ENCODE measurements around the gene PGAM2. TPM values are rescaled to one million over a fixed set of nuclear protein-coding genes. Genes with fewer than 3 reads are reported as not detected.
A peak's percentile ranks its signal among the peaks of the same experiment; 100 is the strongest.
"Not testable (repeated sequence)": the region's sequence is repeated elsewhere in the genome, so short reads cannot be mapped to it uniquely, and the experiment has no call there.

The PGAM2 gene
- total and polyA plus RNA-seq, 2 of the 13 experiments (the other 11 are each of a cell fraction or from before 2014, with no cell fraction given) = 0.22 TPM; not detected in 1

- TF ChIP-seq HIC2 (CRISPR knock-in tag; IDR thresholded peaks at IDR 0.05; ENCODE audit: low read depth) (peak; percentile 61; the same call in 1 of the 2 replicates), FOXK1 (CRISPR knock-in tag; IDR thresholded peaks at IDR 0.05; ENCODE audit: borderline replicate concordance, low read depth) (peak; percentile 77; the same call in 1 of the 2 replicates), FOXP1 (IDR thresholded peaks at IDR 0.05) (peak; percentile 93), FOXP1 (CRISPR knock-in tag; IDR thresholded peaks at IDR 0.05) (peak; percentile 89), CREM (IDR thresholded peaks at IDR 0.05) (0 out of 2 replicates have a peak, but pooled peaks have one; percentile 26), PAXIP1 (CRISPR knock-in tag; conservative IDR thresholded peaks at IDR 0.05) (peak; percentile 82), HDAC2 (CRISPR knock-in tag; IDR thresholded peaks at IDR 0.05) (peak; percentile 39; the same call in 1 of the 2 replicates), NR2F1 (CRISPR knock-in tag; IDR thresholded peaks at IDR 0.05) (peak in 1 of 2 experiments; percentile 42; a peak in 1 of 4 replicates)
- TF ChIP-seq CREM (CRISPR knock-in tag; IDR thresholded peaks at IDR 0.05) = not testable (repeated sequence)
These were observed 26.3 kb downstream of the PGAM2 start (continued) for GRCh38 chr7:44038961-44039558.

GRCh38 chr7:44038553-44038952 is 26.8 kb downstream of the PGAM2 start:
- H3K9me3 ChIP-seq (ENCODE audit: low read length); ATAC-seq; H2AFZ ChIP-seq (ENCODE audit: low read length); DNase-seq (ENCODE audit: low spot score); BruUV-seq (replicated peaks); H3K27me3 ChIP-seq (ENCODE audit: control insufficient read depth in 1 of 2, insufficient read depth in 2 of 2, low read length in 2 of 2); H3K9ac ChIP-seq (ENCODE audit: insufficient read depth, low read depth, low read length); H3K27ac ChIP-seq (ENCODE audit: extremely low read length, insufficient read depth, low read length); intact Hi-C loops (cut with micrococcal nuclease; ENCODE audit: unreplicated experiment); H3K79me2 ChIP-seq (ENCODE audit: insufficient read depth, low read length); H3K4me3 ChIP-seq (replicated peaks in 1 of 3; ENCODE audit: insufficient read depth in 1 of 3, low read depth in 2 of 3, low read length in 3 of 3); H3K4me2 ChIP-seq (ENCODE audit: low read depth, low read length); H3K36me3 ChIP-seq (replicated peaks in 1 of 2; ENCODE audit: control insufficient read depth in 1 of 2, insufficient read depth in 2 of 2, low read length in 2 of 2); in situ Hi-C loops (cut with HindIII; ENCODE audit: extremely low pct_ligation_motif_present, low pct_unique_long_range_greater_than_20kb); FAIRE-seq; CTCF ChIA-PET (ENCODE audit: low intra/inter-chr PET ratio, low total read pairs); H4K20me1 ChIP-seq (ENCODE audit: insufficient read depth, low read length): not testable (repeated sequence)
- peaks cover 27% of the 10 kb centered on the region for H3K4me1 ChIP-seq (ENCODE audit: insufficient read depth, low read length)
- 0% methylated on average over 1 of the region's 12 CpGs for WGBS (ENCODE audit: low lambda C conversion rate)
- POLR2A ChIA-PET = interaction anchor here (0.6 to 0.9 kb wide), 3 partner anchors 17 to 24 kb away, joined by 3 to 4 read pairs (median 3); no protein-coding TSS in a partner anchor

- DNase-seq (ENCODE audit: low spot score); H3K79me2 ChIP-seq (ENCODE audit: insufficient read depth, low read length); intact Hi-C loops (cut with micrococcal nuclease; ENCODE audit: unreplicated experiment); in situ Hi-C loops (cut with HindIII; ENCODE audit: extremely low pct_ligation_motif_present, low pct_unique_long_range_greater_than_20kb); H4K20me1 ChIP-seq (ENCODE audit: insufficient read depth, low read length); FAIRE-seq; H3K9me3 ChIP-seq (ENCODE audit: low read length); H3K27me3 ChIP-seq (ENCODE audit: control insufficient read depth in 1 of 2, insufficient read depth in 2 of 2, low read length in 2 of 2); H3K36me3 ChIP-seq (replicated peaks in 1 of 2; ENCODE audit: control insufficient read depth in 1 of 2, insufficient read depth in 2 of 2, low read length in 2 of 2); BruUV-seq (replicated peaks); ATAC-seq; H2AFZ ChIP-seq (ENCODE audit: low read length); CTCF ChIA-PET (ENCODE audit: low intra/inter-chr PET ratio, low total read pairs); H3K27ac ChIP-seq (ENCODE audit: extremely low read length, insufficient read depth, low read length); POLR2A ChIA-PET; H3K9ac ChIP-seq (ENCODE audit: insufficient read depth, low read depth, low read length): not testable (repeated sequence)
- H3K4me1 ChIP-seq (ENCODE audit: insufficient read depth, low read length) = peaks cover 25% of the 10 kb centered on the region
- peak overlapping the region; percentile 45; the same call in 1 of the 2 replicates for H3K4me2 ChIP-seq (ENCODE audit: low read depth, low read length)
- H3K4me3 ChIP-seq (replicated peaks in 1 of 3; ENCODE audit: insufficient read depth in 1 of 3, low read depth in 2 of 3, low read length in 3 of 3) = peak overlapping the region in 1 of 3 experiments; percentile 16; a peak in 1 of 6 replicates
- 0% methylated on average over 2 of the region's 2 CpGs for WGBS (ENCODE audit: low lambda C conversion rate)
These were observed 27.4 kb downstream of the PGAM2 start for GRCh38 chr7:44037951-44038350.

Measured in HepG2 (cell line).